ENCODE measurements around the gene LRP1B.

LRP1B gene

GRCh38 chr2:140808211-140808610 is 1322.6 kb downstream of the LRP1B start:
- no peak for DNase-seq (ENCODE audit: low spot score)

GRCh38 chr2:140804700-140805260 is 1326.0 kb downstream of the LRP1B start:
- no peak for DNase-seq (ENCODE audit: low spot score)

GRCh38 chr2:140801311-140801710 is 1329.5 kb downstream of the LRP1B start:
- no peak for DNase-seq (ENCODE audit: low spot score)

GRCh38 chr2:140797718-140798117 is 1333.1 kb downstream of the LRP1B start:
- DNase-seq (ENCODE audit: low spot score): no peak

GRCh38 chr2:140791802-140792201 is 1339.0 kb downstream of the LRP1B start:
- DNase-seq (ENCODE audit: low spot score): no peak

GRCh38 chr2:140786585-140786984 is 1344.2 kb downstream of the LRP1B start:
- no peak for DNase-seq (ENCODE audit: low spot score)

- no peak for DNase-seq (ENCODE audit: low spot score)
These were observed 1355.4 kb downstream of the LRP1B start for GRCh38 chr2:140775411-140775810.

GRCh38 chr2:140770645-140771044 is 1360.2 kb downstream of the LRP1B start:
- no peak for DNase-seq (ENCODE audit: low spot score)

GRCh38 chr2:140761807-140762206 is 1369.0 kb downstream of the LRP1B start:
- DNase-seq (ENCODE audit: low spot score): no peak

GRCh38 chr2:140759426-140760156 is 1371.2 kb downstream of the LRP1B start:
- no peak for DNase-seq (ENCODE audit: low spot score)

GRCh38 chr2:140747665-140748064 is 1383.2 kb downstream of the LRP1B start:
- no peak for DNase-seq (ENCODE audit: low spot score)

GRCh38 chr2:140747090-140747489 is 1383.7 kb downstream of the LRP1B start:
- DNase-seq (ENCODE audit: low spot score): no peak

GRCh38 chr2:140744379-140744778 is 1386.4 kb downstream of the LRP1B start:
- DNase-seq (ENCODE audit: low spot score): no peak

GRCh38 chr2:140737006-140737405 is 1393.8 kb downstream of the LRP1B start:
- DNase-seq (ENCODE audit: low spot score): no peak

GRCh38 chr2:140734992-140735391 is 1395.8 kb downstream of the LRP1B start:
- DNase-seq (ENCODE audit: low spot score): no peak

GRCh38 chr2:140718999-140719398 is 1411.8 kb downstream of the LRP1B start:
- no peak for DNase-seq (ENCODE audit: low spot score)

GRCh38 chr2:140717481-140717880 is 1413.3 kb downstream of the LRP1B start:
- DNase-seq (ENCODE audit: low spot score): no peak

GRCh38 chr2:140714586-140714985 is 1416.2 kb downstream of the LRP1B start:
- no peak for DNase-seq (ENCODE audit: low spot score)

GRCh38 chr2:140711867-140712266 is 1418.9 kb downstream of the LRP1B start:
- no peak for DNase-seq (ENCODE audit: low spot score)

- DNase-seq (ENCODE audit: low spot score): no peak
These were observed 1429.1 kb downstream of the LRP1B start for GRCh38 chr2:140701726-140702125.

- DNase-seq (ENCODE audit: low spot score): no peak
These were observed 1432.2 kb downstream of the LRP1B start for GRCh38 chr2:140698636-140699035.

GRCh38 chr2:140696449-140696848 is 1434.4 kb downstream of the LRP1B start:
- DNase-seq (ENCODE audit: low spot score): no peak

GRCh38 chr2:140695155-140695554 is 1435.7 kb downstream of the LRP1B start:
- no peak for DNase-seq (ENCODE audit: low spot score)

GRCh38 chr2:140687825-140688224 is 1443.0 kb downstream of the LRP1B start:
- no peak for DNase-seq (ENCODE audit: low spot score)
